KMS-11 (cell line): Measurements from ENCODE around the gene FAAP20.

ENCODE experiments used
- H2AFZ ChIP-seq: fragments of 200-600 bp; sonication (generic); 2 replicates; pipeline ENCODE4 v1.6.1; 2016; ENCODE audit warnings: antibody characterized with exemption, mixed run types, low read depth
- H3K27ac ChIP-seq: fragments of 200-600 bp; sonication (generic); 2 replicates; pipeline ENCODE4 v1.6.1; 2016; ENCODE audit warnings: mild to moderate bottlenecking, mixed run types
- H3K27me3 ChIP-seq: fragments of 200-600 bp; sonication (generic); 2 replicates; pipeline ENCODE4 v1.6.1; 2017; ENCODE audit warnings: mild to moderate bottlenecking, low read depth, mixed run types, moderate library complexity; ENCODE audit not compliant: insufficient read depth
- H3K36me3 ChIP-seq: fragments of 200-600 bp; sonication (generic); 2 replicates; pipeline ENCODE4 v1.6.1; 2017; ENCODE audit warnings: mild to moderate bottlenecking, mixed run types; ENCODE audit not compliant: insufficient read depth
- H3K4me1 ChIP-seq: fragments of 200-600 bp; sonication (generic); 2 replicates; pipeline ENCODE4 v1.6.1; 2016; ENCODE audit warnings: mild to moderate bottlenecking, low read depth, mixed run types; ENCODE audit not compliant: poor library complexity, severe bottlenecking
- H3K4me2 ChIP-seq: fragments of 200-600 bp; sonication (generic); 2 replicates; pipeline ENCODE4 v1.7.0; 2016; ENCODE audit warnings: mild to moderate bottlenecking, mixed run types
- H3K4me3 ChIP-seq: fragments of 200-600 bp; sonication (generic); IDR thresholded peaks from 2 replicates; pipeline ENCODE4 v1.6.1; 2017; ENCODE audit warnings: low read depth, low read length, mixed read lengths; ENCODE audit not compliant: insufficient read depth
- H3K79me2 ChIP-seq: fragments of 200-600 bp; sonication (generic); 2 replicates; pipeline ENCODE4 v1.6.1; 2016; ENCODE audit warnings: low read depth, mixed run types; ENCODE audit not compliant: insufficient read depth
- H3K9ac ChIP-seq: fragments of 200-600 bp; sonication (generic); 2 replicates; pipeline ENCODE4 v1.6.1; 2016; ENCODE audit warnings: mild to moderate bottlenecking, mixed run types
- H4K20me1 ChIP-seq: fragments of 200-600 bp; sonication (generic); 2 replicates; pipeline ENCODE4 v1.6.1; 2016; ENCODE audit warnings: mild to moderate bottlenecking, mixed run types; ENCODE audit not compliant: insufficient read depth
- TF ChIP-seq, protein P1 (sequence below): fragments of 200-600 bp; sonication (generic); conservative IDR thresholded peaks from 2 replicates; pipeline ENCODE4 v1.6.1; 2017; ENCODE audit warnings: low read depth, mild to moderate bottlenecking, antibody characterized with exemption, low read length, moderate library complexity, mixed read lengths

Gene FAAP20

DNA sequence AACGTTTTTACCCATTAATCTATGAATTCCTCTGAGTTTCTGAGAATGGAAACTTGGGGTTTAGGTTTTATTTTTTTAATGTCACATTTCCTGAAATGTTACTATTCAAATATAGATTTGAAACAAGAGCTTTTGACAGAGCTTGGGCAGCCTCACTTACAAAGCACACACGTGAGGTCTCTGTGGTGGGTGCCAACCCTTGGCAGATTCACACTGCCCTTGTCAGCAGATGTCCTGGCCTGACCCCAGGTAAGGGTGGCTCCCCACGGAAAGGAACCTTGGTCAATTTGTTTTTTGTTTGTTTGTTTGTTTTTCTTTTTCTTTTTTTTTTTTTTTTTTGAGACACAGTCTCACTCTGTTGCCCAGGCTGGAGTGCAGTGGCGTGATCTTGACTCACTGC, 53.5 kb downstream of the FAAP20 start:
- peaks cover 69% of the 10 kb centered on the region for H3K27me3 ChIP-seq
- H4K20me1 ChIP-seq = no peaks in the 10 kb centered on the region
- no peak overlapping the region for H3K9ac ChIP-seq
- no peaks in the 10 kb centered on the region for H3K36me3 ChIP-seq
- no peak overlapping the region for H2AFZ ChIP-seq
- no peaks in the 10 kb centered on the region for H3K4me1 ChIP-seq
- H3K4me3 ChIP-seq = no peak overlapping the region
- no peak overlapping the region for H3K4me2 ChIP-seq
- H3K79me2 ChIP-seq = no peaks in the 10 kb centered on the region
- TF ChIP-seq, protein P1, sequence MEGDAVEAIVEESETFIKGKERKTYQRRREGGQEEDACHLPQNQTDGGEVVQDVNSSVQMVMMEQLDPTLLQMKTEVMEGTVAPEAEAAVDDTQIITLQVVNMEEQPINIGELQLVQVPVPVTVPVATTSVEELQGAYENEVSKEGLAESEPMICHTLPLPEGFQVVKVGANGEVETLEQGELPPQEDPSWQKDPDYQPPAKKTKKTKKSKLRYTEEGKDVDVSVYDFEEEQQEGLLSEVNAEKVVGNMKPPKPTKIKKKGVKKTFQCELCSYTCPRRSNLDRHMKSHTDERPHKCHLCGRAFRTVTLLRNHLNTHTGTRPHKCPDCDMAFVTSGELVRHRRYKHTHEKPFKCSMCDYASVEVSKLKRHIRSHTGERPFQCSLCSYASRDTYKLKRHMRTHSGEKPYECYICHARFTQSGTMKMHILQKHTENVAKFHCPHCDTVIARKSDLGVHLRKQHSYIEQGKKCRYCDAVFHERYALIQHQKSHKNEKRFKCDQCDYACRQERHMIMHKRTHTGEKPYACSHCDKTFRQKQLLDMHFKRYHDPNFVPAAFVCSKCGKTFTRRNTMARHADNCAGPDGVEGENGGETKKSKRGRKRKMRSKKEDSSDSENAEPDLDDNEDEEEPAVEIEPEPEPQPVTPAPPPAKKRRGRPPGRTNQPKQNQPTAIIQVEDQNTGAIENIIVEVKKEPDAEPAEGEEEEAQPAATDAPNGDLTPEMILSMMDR = no peak
- H3K27ac ChIP-seq = no peak overlapping the region
